ENCODE measurements around the gene PHF11.
"Not testable (repeated sequence)": the region's sequence is repeated elsewhere in the genome, so short reads cannot be mapped to it uniquely, and the experiment has no call there.

Gene PHF11

DNA sequence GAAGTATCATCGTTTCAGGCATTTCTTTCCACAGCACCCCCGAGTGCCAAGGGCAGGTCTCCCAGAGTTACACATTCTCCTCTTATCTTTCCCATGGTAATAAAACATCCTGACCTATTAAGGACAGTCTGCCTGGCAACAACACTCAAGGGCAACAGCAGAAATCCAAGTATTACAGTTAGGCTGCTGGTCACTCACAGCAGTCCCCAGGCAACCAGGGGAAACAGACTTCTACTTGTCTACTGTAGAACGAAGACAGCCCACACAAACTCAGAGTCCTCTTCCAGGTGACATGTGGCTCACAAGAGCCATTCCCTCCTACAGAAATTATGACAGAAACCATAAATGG is 65.3 kb downstream of the PHF11 start:
- no peak for DNase-seq (ENCODE audit: low read depth)
- no peak overlapping the region for H3K4me3 ChIP-seq (ENCODE audit: control insufficient read depth, low read depth, low read length)
- TF ChIP-seq, protein P1, sequence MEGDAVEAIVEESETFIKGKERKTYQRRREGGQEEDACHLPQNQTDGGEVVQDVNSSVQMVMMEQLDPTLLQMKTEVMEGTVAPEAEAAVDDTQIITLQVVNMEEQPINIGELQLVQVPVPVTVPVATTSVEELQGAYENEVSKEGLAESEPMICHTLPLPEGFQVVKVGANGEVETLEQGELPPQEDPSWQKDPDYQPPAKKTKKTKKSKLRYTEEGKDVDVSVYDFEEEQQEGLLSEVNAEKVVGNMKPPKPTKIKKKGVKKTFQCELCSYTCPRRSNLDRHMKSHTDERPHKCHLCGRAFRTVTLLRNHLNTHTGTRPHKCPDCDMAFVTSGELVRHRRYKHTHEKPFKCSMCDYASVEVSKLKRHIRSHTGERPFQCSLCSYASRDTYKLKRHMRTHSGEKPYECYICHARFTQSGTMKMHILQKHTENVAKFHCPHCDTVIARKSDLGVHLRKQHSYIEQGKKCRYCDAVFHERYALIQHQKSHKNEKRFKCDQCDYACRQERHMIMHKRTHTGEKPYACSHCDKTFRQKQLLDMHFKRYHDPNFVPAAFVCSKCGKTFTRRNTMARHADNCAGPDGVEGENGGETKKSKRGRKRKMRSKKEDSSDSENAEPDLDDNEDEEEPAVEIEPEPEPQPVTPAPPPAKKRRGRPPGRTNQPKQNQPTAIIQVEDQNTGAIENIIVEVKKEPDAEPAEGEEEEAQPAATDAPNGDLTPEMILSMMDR (conservative IDR thresholded peaks at IDR 0.05; ENCODE audit: control insufficient read depth, insufficient read depth, low read depth, low read length): no peak

DNA sequence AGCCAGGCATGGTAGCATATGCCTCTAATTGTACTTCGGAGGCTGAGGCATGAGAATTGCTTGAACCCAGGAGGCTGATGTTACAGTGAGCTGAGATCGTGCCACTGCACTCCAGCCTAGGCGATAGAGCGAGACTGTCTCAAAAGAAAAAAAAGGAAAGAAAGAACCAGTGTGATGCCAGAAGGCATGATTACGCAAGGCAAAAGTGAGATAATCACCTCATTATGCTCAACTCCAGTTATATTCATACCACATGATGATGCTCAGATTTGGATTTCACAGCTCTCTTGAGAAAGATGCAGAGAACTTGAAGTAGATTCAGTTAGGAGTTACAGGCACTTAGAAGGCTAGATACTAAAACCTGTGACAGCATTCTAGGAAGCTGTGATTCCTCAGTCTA is 67.8 kb downstream of the PHF11 start:
- TF ChIP-seq, protein P1 (conservative IDR thresholded peaks at IDR 0.05; ENCODE audit: control insufficient read depth, insufficient read depth, low read depth, low read length): no peak
- no peak overlapping the region for H3K4me3 ChIP-seq (ENCODE audit: control insufficient read depth, low read depth, low read length)
- DNase-seq (ENCODE audit: low read depth): peak; percentile 57

DNA sequence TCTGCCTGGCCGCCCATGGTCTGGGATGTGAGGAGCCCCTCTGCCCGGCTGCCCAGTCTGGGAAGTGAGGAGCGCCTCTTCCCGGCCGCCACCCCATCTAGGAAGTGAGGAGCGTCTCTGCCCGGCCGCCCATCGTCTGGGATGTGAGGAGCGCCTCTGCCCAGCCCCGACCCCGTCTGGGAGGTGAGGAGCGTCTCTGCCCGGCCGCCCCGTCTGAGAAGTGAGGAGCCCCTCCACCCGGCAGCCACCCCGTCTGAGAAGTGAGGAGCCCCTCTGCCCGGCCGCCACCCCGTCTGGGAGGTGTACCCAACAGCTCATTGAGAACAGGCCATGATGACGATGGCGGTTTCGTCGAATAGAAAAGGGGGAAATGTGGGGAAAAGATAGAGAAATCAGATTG is 69.7 kb downstream of the PHF11 start:
- H3K4me3 ChIP-seq (ENCODE audit: control insufficient read depth, low read depth, low read length); DNase-seq (ENCODE audit: low read depth): not testable (repeated sequence)

DNA sequence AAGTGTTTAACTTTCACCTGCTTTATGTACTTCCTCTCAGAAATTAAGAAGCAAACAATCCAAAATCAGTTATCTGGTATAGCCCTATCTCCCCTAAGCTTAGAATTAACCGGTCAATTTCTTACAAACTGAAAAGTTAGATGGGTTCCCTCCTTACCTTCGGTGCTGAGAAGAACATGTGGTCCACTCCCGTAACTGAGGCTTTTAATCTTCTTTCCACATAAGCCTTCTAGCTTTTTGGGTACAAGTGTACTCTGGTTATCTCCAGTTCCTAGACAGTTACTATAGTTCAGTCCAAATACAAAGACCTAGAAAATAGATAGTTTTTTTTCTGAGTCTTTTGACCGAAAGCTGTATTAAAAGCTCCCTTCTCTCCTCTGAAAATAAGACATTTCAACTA is 70.7 kb downstream of the PHF11 start:
- TF ChIP-seq, protein P1 (conservative IDR thresholded peaks at IDR 0.05; ENCODE audit: control insufficient read depth, insufficient read depth, low read depth, low read length): no peak
- DNase-seq (ENCODE audit: low read depth): no peak
- no peak overlapping the region for H3K4me3 ChIP-seq (ENCODE audit: control insufficient read depth, low read depth, low read length)

DNA sequence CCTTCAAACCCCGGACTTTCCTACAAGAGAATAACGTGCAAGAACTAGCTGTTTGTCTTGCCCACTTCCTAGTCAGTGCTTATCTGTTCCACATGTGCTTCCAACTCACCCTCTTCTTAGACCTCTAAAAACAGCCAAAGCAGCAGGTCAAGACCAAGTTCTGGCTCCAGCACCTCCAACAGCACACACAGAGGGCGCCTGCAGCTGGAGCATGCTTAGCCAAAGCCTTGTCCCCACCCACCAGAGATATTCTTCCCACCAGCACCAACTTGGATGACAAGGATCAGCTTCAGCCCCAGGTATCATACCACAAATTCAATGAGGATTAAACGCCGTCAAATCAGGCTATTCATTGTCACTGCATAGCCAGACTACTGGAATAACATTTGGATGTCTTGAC is 71.7 kb downstream of the PHF11 start:
- no peak for DNase-seq (ENCODE audit: low read depth)
- H3K4me3 ChIP-seq (ENCODE audit: control insufficient read depth, low read depth, low read length): no peak overlapping the region
- TF ChIP-seq, protein P1 (conservative IDR thresholded peaks at IDR 0.05; ENCODE audit: control insufficient read depth, insufficient read depth, low read depth, low read length): no peak

DNA sequence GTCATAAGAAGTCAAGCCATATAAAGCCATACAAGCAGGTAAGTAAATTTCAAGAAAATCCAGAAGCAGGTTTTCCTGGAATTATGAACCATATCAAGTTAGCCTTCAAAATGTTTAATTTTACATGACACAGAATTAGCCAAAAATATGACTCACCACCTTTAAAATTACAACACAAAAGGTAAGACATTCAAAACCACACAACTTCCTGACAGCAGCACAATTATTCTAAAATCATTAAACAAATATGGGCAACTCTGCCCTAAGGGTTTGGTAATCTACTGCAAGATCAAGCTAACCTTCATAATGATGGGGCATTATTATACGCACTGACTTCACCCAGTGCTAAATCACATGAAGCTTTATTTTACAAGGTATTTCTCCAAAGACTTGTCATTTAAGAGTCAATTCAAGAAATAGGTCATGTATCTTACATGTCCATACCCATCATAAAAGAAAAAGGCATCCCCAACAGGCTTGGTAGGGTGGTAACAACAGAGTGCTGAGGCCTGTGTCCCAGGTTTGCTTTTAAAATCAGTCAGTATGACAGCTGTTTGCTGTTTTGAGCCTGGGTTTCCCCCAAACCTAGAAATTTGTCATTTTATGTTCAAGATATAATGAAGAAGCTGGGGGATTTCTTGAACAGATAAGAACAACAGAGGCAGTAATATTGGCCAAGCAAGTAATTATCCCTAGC is 74.4 kb downstream of the PHF11 start:
- TF ChIP-seq, protein P1 (conservative IDR thresholded peaks at IDR 0.05; ENCODE audit: control insufficient read depth, insufficient read depth, low read depth, low read length): no peak
- no peak overlapping the region for H3K4me3 ChIP-seq (ENCODE audit: control insufficient read depth, low read depth, low read length)
- DNase-seq (ENCODE audit: low read depth): no peak

DNA sequence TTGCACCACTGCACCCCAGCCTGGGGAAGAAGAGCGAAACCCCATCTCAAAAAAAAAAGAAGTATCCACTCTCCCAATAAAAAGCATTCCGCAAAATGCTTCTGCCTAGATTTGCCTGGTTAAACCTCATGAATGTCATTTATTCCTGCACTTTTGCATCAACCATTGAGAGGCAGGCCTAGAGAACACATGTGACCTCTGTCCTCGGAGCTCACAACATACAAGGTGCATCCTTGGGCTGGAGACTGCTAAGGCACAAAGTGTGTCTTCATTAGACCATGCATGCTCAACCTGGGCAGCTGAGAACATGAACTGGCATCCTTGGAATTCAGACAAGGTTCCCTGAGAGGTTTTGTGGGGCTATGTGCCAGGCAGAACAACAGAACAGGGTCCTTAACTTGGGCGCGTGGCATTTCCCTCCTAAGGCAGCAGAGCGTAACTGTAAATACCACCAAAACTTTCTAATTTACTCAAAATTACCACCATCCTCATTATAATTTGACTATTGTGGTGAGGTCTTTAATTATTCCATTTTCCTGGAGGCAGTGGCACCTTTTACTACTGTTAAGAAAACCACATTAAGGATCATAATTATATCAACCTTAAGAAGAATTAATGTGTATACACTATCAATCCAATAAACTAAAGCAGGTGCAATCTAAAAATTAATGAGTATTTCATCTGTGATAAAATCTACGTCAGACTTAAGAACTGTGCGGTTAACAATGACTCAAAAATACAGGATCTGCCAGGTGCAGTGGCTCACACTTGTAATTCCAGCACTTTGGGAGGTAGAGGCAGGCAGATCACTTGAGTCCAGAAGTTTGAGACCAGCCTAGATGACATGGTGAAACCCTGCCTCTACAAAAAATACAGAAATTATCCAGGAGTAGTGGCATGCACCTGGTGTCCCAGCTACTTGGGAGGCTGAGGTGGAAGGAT is 75.8 kb downstream of the PHF11 start:
- DNase-seq (ENCODE audit: low read depth): no peak
- TF ChIP-seq, protein P1 (conservative IDR thresholded peaks at IDR 0.05; ENCODE audit: control insufficient read depth, insufficient read depth, low read depth, low read length): no peak
- H3K4me3 ChIP-seq (ENCODE audit: control insufficient read depth, low read depth, low read length): no peak overlapping the region
